Measurements from ENCODE around the gene BRPF3. TPM values are rescaled to one million over a fixed set of nuclear protein-coding genes. Genes with fewer than 3 reads are reported as not detected.

BRPF3 gene
- total and polyA plus RNA-seq, 10 of the 15 experiments (the other 5 are each of a cell fraction or from before 2014, with no cell fraction given) = 2.3 to 16.1 (median 6.7) TPM

DNA sequence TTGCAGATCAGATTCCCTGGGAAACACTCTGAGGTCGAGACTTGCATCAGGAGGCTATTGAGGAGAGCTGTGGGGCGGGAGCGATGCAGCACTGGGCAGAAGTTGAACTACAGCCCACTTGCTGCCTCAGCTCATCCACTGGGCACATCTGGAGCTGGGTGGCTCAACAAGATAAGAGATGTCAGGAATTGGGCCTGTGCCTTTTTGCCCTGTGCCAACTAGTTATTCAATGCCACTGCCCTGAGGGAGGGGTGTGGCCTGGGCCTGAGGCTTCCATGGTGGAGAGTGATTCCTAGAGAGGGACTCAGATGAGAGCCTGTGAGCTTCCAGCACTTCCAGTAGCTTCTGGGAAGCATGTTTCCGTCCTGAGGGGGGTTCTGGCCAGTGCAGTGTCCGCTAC, 32.7 kb downstream of the BRPF3 start:
- 89% methylated on average over 5 of the region's 5 CpGs for WGBS (ENCODE audit: insufficient coverage, insufficient replicate concordance, low lambda C conversion rate, missing lambda C conversion rate)
- FAIRE-seq (no peak), ATAC-seq (no peak), DNase-seq (ENCODE audit: low read depth, low spot score) (no peak)
- intact Hi-C loops (cut with micrococcal nuclease; ENCODE audit: unreplicated experiment) = no loop called here
- ChIA-PET SMC1A (ENCODE audit: uncharacterized antibody, unreplicated experiment) (no interaction called here), POLR2A (interaction anchor here (0.6 kb wide), 1 partner anchor 248 kb away, joined by 4 read pairs; no protein-coding TSS in a partner anchor), RAD21 (ENCODE audit: unreplicated experiment) (no interaction called here), CTCF (no interaction called here)
- in situ Hi-C loops (cut with MboI) = no loop called here
- H3K79me2 ChIP-seq (ENCODE audit: control insufficient read depth, insufficient read depth, low read length) = no peaks in the 10 kb centered on the region
- H3K4me3 ChIP-seq = no peak overlapping the region
- no peak overlapping the region for H3K9ac ChIP-seq (ENCODE audit: control insufficient read depth, insufficient read depth, low read length)
- H3K4me1 ChIP-seq (ENCODE audit: control insufficient read depth, insufficient read depth, low read length) = no peaks in the 10 kb centered on the region
- TF ChIP-seq RB1 (IDR thresholded peaks at IDR 0.05; ENCODE audit: borderline replicate concordance) (no peak), RCOR1 (conservative IDR thresholded peaks at IDR 0.05; ENCODE audit: low read depth, low read length) (no peak), EGR1 (IDR thresholded peaks at IDR 0.05; ENCODE audit: borderline replicate concordance in 1 of 2, low read depth in 2 of 2, low read length in 2 of 2) (no peak), ZBTB11 (CRISPR knock-in tag; IDR thresholded peaks at IDR 0.05) (no peak), SUZ12 (IDR thresholded peaks at IDR 0.05; ENCODE audit: unreplicated experiment) (no peak), SMC3 (IDR thresholded peaks at IDR 0.05; ENCODE audit: borderline replicate concordance, low read length) (no peak), STAT1 (conservative IDR thresholded peaks at IDR 0.05) (no peak), EED (IDR thresholded peaks at IDR 0.05; ENCODE audit: low read depth) (no peak), SREBF2 (IDR thresholded peaks at IDR 0.05; ENCODE audit: low read length) (no peak), EZH2 (IDR thresholded peaks at IDR 0.05; ENCODE audit: borderline replicate concordance, control insufficient read depth, low read depth, low read length) (no peak), SIX5 (IDR thresholded peaks at IDR 0.05; ENCODE audit: low read depth, low read length, severe bottlenecking) (no peak), KLF5 (IDR thresholded peaks at IDR 0.05; ENCODE audit: partially characterized antibody) (no peak), CHD2 (IDR thresholded peaks at IDR 0.05; ENCODE audit: borderline replicate concordance, low read depth, low read length) (no peak)
- TF ChIP-seq, protein P1, sequence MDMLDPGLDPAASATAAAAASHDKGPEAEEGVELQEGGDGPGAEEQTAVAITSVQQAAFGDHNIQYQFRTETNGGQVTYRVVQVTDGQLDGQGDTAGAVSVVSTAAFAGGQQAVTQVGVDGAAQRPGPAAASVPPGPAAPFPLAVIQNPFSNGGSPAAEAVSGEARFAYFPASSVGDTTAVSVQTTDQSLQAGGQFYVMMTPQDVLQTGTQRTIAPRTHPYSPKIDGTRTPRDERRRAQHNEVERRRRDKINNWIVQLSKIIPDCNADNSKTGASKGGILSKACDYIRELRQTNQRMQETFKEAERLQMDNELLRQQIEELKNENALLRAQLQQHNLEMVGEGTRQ (IDR thresholded peaks at IDR 0.05; ENCODE audit: borderline replicate concordance, low read depth, low read length) = no peak
- H4K20me1 ChIP-seq (ENCODE audit: control insufficient read depth, insufficient read depth) = no peaks in the 10 kb centered on the region
- H2AFZ ChIP-seq (ENCODE audit: control insufficient read depth, low read depth, low read length) = no peak overlapping the region
- H3K36me3 ChIP-seq (ENCODE audit: control insufficient read depth in 2 of 2, insufficient read depth in 2 of 2, low read length in 1 of 2) = peaks cover 13 to 15% of the 10 kb centered on the region in 2 experiments; a peak in 3 of 4 replicates
- H3K27me3 ChIP-seq (replicated peaks in 1 of 2; ENCODE audit: control insufficient read depth in 2 of 2, insufficient read depth in 2 of 2, low read length in 1 of 2) = no peaks in the 10 kb centered on the region
- no peaks in the 10 kb centered on the region for H3K9me3 ChIP-seq (replicated peaks; ENCODE audit: control insufficient read depth, insufficient read depth, low read length)
- H3K4me2 ChIP-seq (ENCODE audit: control insufficient read depth, insufficient read depth) = no peak overlapping the region
- H3K27ac ChIP-seq (ENCODE audit: control insufficient read depth, insufficient read depth) = no peak overlapping the region
- no TSS peak for BruUV-seq (replicated peaks)

Measured in GM12878 (cell line).